LHCN-M2 (cell line): ENCODE measurements around the gene CHST3. TPM values are rescaled to one million over a fixed set of nuclear protein-coding genes. Genes with fewer than 3 reads are reported as not detected.

ENCODE experiments used
- DNase-seq: peaks from one replicate; pipeline ENCODE4 v3.0.0-alpha.2; 2012; ENCODE audit warnings: low read depth
- total RNA-seq: library from RNA; depleted of rRNA; stranded (reverse); fragments of >200 nt; gene quantifications from 2 replicates; pipeline ENCODE4 v1.2.3, GENCODE V29; 2014; rRNA removed

CHST3 gene
- total RNA-seq, 1 experiment from 2014 or later = 32.9 TPM

- no peak for DNase-seq
Measured at GRCh38 chr10:72056113-72056512, 91.9 kb downstream of the CHST3 start.

- DNase-seq = no peak
Measured at GRCh38 chr10:72056932-72057751, 92.9 kb downstream of the CHST3 start.

GRCh38 chr10:72058347-72058898, 94.2 kb downstream of the CHST3 start:
- no peak for DNase-seq

- DNase-seq = no peak
Measured at GRCh38 chr10:72058989-72059842, 95.0 kb downstream of the CHST3 start.

- DNase-seq = no peak
Measured at GRCh38 chr10:72059843-72060822, 95.9 kb downstream of the CHST3 start.

- no peak for DNase-seq
Measured at GRCh38 chr10:72061491-72061890, 97.3 kb downstream of the CHST3 start.

GRCh38 chr10:72061930-72062329, 97.7 kb downstream of the CHST3 start:
- DNase-seq = no peak

- peak; percentile 13 for DNase-seq
Measured at GRCh38 chr10:72062382-72062781, 98.2 kb downstream of the CHST3 start.

Other genes with a start within 250 kb of the CHST3 start
- not detected in 2 replicates for gene C10orf105, start 244.6 kb upstream of the CHST3 start, total RNA-seq
- 3.5 and 18.6 TPM in 2 replicates for gene VSIR, start 190.9 kb upstream of the CHST3 start, total RNA-seq
- gene PSAP, start 113.1 kb upstream of the CHST3 start, total RNA-seq = 380 and 455 TPM in 2 replicates
- 0.06 and 0.29 TPM in 2 replicates for gene SPOCK2, start 124.2 kb downstream of the CHST3 start, total RNA-seq